Esophagus muscularis mucosa (tissue), 4 donors: ENCODE results near the gene PRPF4.

Source experiments
- CTCF ChIP-seq, 3 experiments: fragments of 200-600 bp in 2 of 3; fragments of 450-650 bp in 1 of 3; sonication (generic) in 2 of 3; IDR thresholded peaks; one replicate each; pipeline ENCODE4 v1.5.1; 2017 to 2019; ENCODE audit warnings: antibody characterized with exemption in 3 of 3, mild to moderate bottlenecking in 2 of 3, moderate library complexity in 1 of 3
- EP300 ChIP-seq: sonication (generic); formaldehyde crosslinking; IDR thresholded peaks from one replicate; pipeline ENCODE4 v1.6.1; 2017; ENCODE audit warnings: antibody characterized with exemption
- POLR2A ChIP-seq: fragments of 450-650 bp; IDR thresholded peaks from one replicate; pipeline ENCODE4 v1.6.1; 2017; ENCODE audit warnings: antibody characterized with exemption, moderate library complexity, mild to moderate bottlenecking, low read depth
- POLR2AphosphoS5 ChIP-seq, 2 donors: sonication (generic); formaldehyde crosslinking; IDR thresholded peaks; one replicate each; pipeline ENCODE4 v1.6.1; 2017; ENCODE audit warnings: antibody characterized with exemption in 2 of 2

GRCh38 chr9:113301548-113301947, 26.1 kb downstream of the PRPF4 start:
- TF ChIP-seq POLR2A (no peak), CTCF (IDR thresholded peaks at IDR 0.05) (no peak), EP300 (no peak), POLR2AphosphoS5 (IDR thresholded peaks at IDR 0.05) (no peak)
